ENCODE data around the gene LGALS9C. TPM values are rescaled to one million over a fixed set of nuclear protein-coding genes. Genes with fewer than 3 reads are reported as not detected.

LGALS9C gene
- total RNA-seq, 2 experiments from 2014 or later, result 0.20 TPM; not detected in 1

Other genes starting within 250 kb of the LGALS9C start
- gene FLII, start 218.1 kb upstream of the LGALS9C start, total RNA-seq, result 100 to 1,000 TPM; 237 to 242 TPM
- 1 to 10 TPM; 3.2 to 4.3 TPM for gene MIEF2, start 216.1 kb upstream of the LGALS9C start, total RNA-seq
- gene TOP3A, start 161.8 kb upstream of the LGALS9C start, total RNA-seq, result 10 to 100 TPM; 55.4 to 56.9 TPM
- gene SMCR8, start 161.5 kb upstream of the LGALS9C start, total RNA-seq, result 10 to 100 TPM; 19.4 TPM
- gene SHMT1, start 113.2 kb upstream of the LGALS9C start, total RNA-seq, result 10 to 100 TPM; 50.2 to 52.2 TPM
- gene EVPLL, start 99.0 kb upstream of the LGALS9C start, total RNA-seq, result under 1 TPM; 0.14 to 0.39 TPM
- not detected for gene TBC1D28, start 167.6 kb downstream of the LGALS9C start, total RNA-seq
- 1 to 10 TPM; 6.6 to 7.6 TPM for gene FOXO3B, start 205.5 kb downstream of the LGALS9C start, total RNA-seq

All from activated naive CD8-positive, alpha-beta T cell treated with anti-CD3 and anti-CD28 coated beads for 36 hours (primary cell).